Activated naive CD4-positive, alpha-beta T cell treated with anti-CD3 and anti-CD28 coated beads for 36 hours (primary cell): ENCODE data around the gene ALG13. TPM values are rescaled to one million over a fixed set of nuclear protein-coding genes. Genes with fewer than 3 reads are reported as not detected.
"Not testable (repeated sequence)": the region's sequence is repeated elsewhere in the genome, so short reads cannot be mapped to it uniquely, and the experiment has no call there.

Experiments
- CTCF ChIA-PET: fragments of 350-600 bp; sonication (Branson Sonifier 250); formaldehyde crosslinking; loops from one replicate; lab custom pipeline; 2021; ENCODE audit warnings: antibody characterized with exemption; lab: Charles Lee
- DNase-seq: peaks from one replicate; pipeline ENCODE4 v3.0.0-alpha.2; 2020
- H3K27ac Mint-ChIP-seq: one replicate; pipeline ENCODE4 v1.8.0; 2021; ENCODE audit warnings: mild to moderate bottlenecking, mixed read lengths
- H3K27me3 Mint-ChIP-seq: one replicate; pipeline ENCODE4 v1.8.0; 2021; ENCODE audit warnings: low read depth, mixed read lengths
- H3K36me3 Mint-ChIP-seq: one replicate; pipeline ENCODE4 v1.8.0; 2021; ENCODE audit warnings: low read depth, mixed read lengths
- H3K4me1 Mint-ChIP-seq: one replicate; pipeline ENCODE4 v1.8.0; 2021; ENCODE audit warnings: low read depth, mixed read lengths
- H3K4me3 Mint-ChIP-seq: one replicate; pipeline ENCODE4 v1.8.0; 2021; ENCODE audit warnings: mild to moderate bottlenecking, moderate library complexity, mixed read lengths
- H3K9me3 Mint-ChIP-seq: one replicate; pipeline ENCODE4 v1.8.0; 2021; ENCODE audit warnings: mixed read lengths
- intact Hi-C: fragments of 100-400 bp; cut with micrococcal nuclease; formaldehyde crosslinking; loops from one replicate; pipeline ENCODE4 v1.15.1; 2023
- total RNA-seq, 2 experiments: library from RNA; stranded (reverse); gene quantifications; one replicate each; pipeline ENCODE4 v1.2.3, GENCODE V29; 2021

ALG13 gene
- total RNA-seq, 2 experiments from 2014 or later, result 44.7 to 47.8 TPM

DNA sequence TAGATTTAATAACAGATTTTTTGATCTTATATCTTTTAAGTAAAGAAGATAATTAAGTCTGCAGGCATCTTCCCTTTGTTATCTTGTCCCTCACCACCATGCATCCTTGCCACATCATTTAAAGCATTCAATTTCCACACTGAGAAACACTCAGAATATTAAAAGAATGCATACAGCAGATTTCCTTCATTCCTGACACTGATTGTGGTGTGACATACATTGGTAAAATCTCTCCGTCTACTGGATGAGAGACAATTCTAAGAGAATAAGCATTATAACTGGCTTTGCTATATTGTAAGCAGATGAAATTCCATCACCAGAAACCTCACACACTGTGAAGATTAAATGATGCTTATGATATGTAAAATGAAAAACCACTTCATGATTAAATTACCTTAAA lies 97.6 kb downstream of the ALG13 start:
- CTCF ChIA-PET, result no interaction called here
- no peaks in the 10 kb centered on the region for H3K4me1 Mint-ChIP-seq
- no peak for DNase-seq
- intact Hi-C loops, result no loop called here
- H3K36me3 Mint-ChIP-seq, result peaks cover 12% of the 10 kb centered on the region
- no peak overlapping the region for H3K27ac Mint-ChIP-seq
- no peak overlapping the region for H3K4me3 Mint-ChIP-seq
- no peaks in the 10 kb centered on the region for H3K27me3 Mint-ChIP-seq
- peaks cover 3% of the 10 kb centered on the region for H3K9me3 Mint-ChIP-seq

DNA sequence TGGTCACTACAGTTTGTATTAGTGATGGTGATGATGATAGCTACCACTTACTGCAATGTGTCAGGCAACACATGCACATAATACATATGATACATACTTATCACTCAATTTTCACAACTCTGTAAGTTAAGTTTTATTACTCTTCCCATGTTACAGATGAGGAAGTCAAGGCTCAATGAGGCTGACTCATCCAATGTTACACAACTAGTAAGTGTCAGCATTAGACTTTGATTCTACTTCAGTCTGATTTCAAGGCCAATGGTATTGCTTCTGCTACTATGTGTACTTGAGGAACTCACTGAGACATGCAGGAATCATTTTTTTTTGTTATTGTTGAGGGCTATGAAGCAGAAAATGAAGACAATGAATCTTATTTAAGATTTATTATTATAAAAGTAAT lies 98.6 kb downstream of the ALG13 start:
- intact Hi-C loops, result no loop called here

DNA sequence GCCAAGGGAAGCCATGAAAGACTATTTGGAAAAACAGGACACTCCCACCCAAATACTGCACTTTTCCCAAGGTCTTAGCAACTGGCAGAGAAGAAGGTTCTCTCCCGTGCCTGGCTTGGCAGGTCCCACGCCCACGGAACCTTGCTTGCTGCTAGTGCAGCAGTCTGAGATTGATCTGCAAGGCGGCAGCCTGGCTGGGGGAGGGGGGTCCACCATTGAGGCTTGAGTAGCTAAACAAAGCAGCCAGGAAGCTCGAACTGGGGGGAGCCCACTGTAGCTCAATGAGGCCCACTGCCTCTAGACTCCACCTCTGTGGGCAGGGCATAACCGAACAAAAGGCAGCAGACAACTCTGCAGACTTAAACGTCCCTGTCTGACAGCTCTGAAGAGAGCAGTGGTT lies 103.7 kb downstream of the ALG13 start:
- no peaks in the 10 kb centered on the region for H3K4me1 Mint-ChIP-seq
- no peak overlapping the region for H3K27ac Mint-ChIP-seq
- peaks cover 35% of the 10 kb centered on the region for H3K9me3 Mint-ChIP-seq
- DNase-seq, result no peak
- peaks cover 13% of the 10 kb centered on the region for H3K36me3 Mint-ChIP-seq
- H3K4me3 Mint-ChIP-seq, result no peak overlapping the region
- CTCF ChIA-PET, result no interaction called here
- intact Hi-C loops, result no loop called here
- no peaks in the 10 kb centered on the region for H3K27me3 Mint-ChIP-seq

More for the DNA sequence above, 98.6 kb downstream of the ALG13 start:
- Mint-ChIP-seq H3K27ac (no peak overlapping the region), H3K4me3 (no peak overlapping the region), H3K27me3 (no peaks in the 10 kb centered on the region), H3K4me1 (no peaks in the 10 kb centered on the region), H3K9me3 (peaks cover 3% of the 10 kb centered on the region), H3K36me3 (peaks cover 12% of the 10 kb centered on the region)
- no peak for DNase-seq
- CTCF ChIA-PET, result no interaction called here

DNA sequence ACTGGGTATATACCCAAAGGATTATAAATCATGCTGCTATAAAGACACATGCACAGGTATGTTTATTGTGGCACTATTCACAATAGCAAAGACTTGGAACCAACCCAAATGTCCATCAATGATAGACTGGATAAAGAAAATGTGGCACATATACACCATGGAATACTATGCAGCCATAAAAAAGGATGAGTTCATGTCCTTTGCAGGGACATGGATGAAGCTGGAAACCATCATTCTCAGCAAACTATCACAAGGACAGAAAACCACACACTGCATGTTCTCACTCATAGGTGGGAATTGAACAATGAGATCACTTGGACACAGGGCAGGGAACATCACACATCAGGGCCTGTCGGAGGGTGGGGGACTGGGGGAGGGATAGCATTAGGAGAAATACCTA lies 109.1 kb downstream of the ALG13 start:
- H3K4me1 Mint-ChIP-seq, CTCF ChIA-PET, H3K27ac Mint-ChIP-seq, H3K36me3 Mint-ChIP-seq, intact Hi-C loops, DNase-seq, H3K27me3 Mint-ChIP-seq, H3K4me3 Mint-ChIP-seq: not testable (repeated sequence)
- H3K9me3 Mint-ChIP-seq, result peaks cover 45% of the 10 kb centered on the region

Other genes starting within 250 kb of the ALG13 start
- under 1 TPM; 0.05 to 0.25 TPM for gene SERTM2, start 169.5 kb upstream of the ALG13 start, total RNA-seq
- not detected for gene TRPC5OS, start 195.0 kb downstream of the ALG13 start, total RNA-seq